SU-DHL-6 (cell line): ENCODE results near the gene INVS.

Experiments used
- EZH2phosphoT487 ChIP-seq: fragments of 200-600 bp; sonication (generic), shearing (Covaris generic); conservative IDR thresholded peaks from 2 replicates; pipeline ENCODE4 v1.6.1; 2018; ENCODE audit warnings: mild to moderate bottlenecking, antibody characterized with exemption, low read length, moderate library complexity, mixed read lengths
- TF ChIP-seq, protein P1 (sequence below): fragments of 200-600 bp; sonication (generic); IDR thresholded peaks from one replicate; pipeline ENCODE4 v1.5.1; 2017; ENCODE audit warnings: antibody characterized with exemption, mild to moderate bottlenecking, low read length, moderate library complexity; ENCODE audit not compliant: insufficient read depth, poor library complexity, severe bottlenecking

DNA sequence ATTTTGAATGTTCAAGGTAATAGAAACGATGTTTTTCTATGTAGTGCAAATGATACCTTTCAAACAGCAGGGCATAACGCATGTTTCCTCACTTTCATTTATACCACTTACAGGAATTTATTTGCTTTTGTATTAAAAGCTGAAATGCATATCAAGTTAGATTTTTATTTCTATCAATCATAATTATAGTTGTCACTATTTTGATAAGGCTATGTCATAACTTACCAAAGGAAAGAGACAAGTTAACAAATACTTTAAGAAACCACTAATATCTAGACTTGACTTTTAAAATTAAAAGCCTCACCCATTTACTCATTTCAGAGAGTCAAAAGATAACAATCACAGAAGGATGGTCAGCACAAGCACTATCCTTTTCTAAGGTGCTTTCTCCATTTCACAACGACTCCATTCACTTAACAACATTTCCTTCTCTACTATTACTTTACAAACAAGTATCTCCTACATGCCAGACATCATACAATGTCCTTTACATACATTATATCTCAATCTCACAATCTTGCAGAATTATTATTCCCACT is 12.9 kb upstream of the INVS start:
- TF ChIP-seq, protein P1, sequence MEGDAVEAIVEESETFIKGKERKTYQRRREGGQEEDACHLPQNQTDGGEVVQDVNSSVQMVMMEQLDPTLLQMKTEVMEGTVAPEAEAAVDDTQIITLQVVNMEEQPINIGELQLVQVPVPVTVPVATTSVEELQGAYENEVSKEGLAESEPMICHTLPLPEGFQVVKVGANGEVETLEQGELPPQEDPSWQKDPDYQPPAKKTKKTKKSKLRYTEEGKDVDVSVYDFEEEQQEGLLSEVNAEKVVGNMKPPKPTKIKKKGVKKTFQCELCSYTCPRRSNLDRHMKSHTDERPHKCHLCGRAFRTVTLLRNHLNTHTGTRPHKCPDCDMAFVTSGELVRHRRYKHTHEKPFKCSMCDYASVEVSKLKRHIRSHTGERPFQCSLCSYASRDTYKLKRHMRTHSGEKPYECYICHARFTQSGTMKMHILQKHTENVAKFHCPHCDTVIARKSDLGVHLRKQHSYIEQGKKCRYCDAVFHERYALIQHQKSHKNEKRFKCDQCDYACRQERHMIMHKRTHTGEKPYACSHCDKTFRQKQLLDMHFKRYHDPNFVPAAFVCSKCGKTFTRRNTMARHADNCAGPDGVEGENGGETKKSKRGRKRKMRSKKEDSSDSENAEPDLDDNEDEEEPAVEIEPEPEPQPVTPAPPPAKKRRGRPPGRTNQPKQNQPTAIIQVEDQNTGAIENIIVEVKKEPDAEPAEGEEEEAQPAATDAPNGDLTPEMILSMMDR, result no peak
- no peak for TF ChIP-seq EZH2phosphoT487
